Fibroblast of lung (primary cell): Measurements from ENCODE around the gene ANKS6.

Experiments
- EZH2 ChIP-seq: IDR thresholded peaks from 2 replicates; pipeline ENCODE4 v1.5.1; 2012; ENCODE audit warnings: low read length, control low read depth, mild to moderate bottlenecking; ENCODE audit errors: missing control alignments
- TF ChIP-seq, protein P1 (sequence below), 2 donors: IDR thresholded peaks in 1 of 2; conservative IDR thresholded peaks in 1 of 2; 1 replicate in 1 of 2; 2 replicates in 1 of 2; pipeline ENCODE4 v1.5.1; 2011 to 2012; ENCODE audit warnings: low read length in 2 of 2, control low read depth in 1 of 2, inconsistent platforms in 1 of 2, low read depth in 1 of 2, mild to moderate bottlenecking in 1 of 2

DNA sequence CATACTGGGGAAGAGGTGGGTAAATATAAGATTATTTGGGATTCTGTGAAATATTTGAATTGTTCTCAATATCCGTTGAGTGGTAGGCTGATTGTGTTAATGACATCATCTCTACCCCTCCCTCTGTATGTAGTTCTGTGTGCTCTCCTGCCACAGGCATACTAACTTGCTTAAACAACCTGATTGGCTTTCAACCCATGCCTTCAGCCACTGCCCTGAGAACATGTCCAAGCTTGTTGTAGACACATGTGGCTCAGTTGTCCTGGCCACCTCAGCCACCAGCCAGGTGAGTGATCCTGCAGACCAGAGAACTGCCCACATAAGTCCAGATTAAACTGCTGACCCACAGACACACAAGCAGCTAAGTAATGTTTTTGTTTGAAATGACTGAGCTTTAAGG, 31.1 kb downstream of the ANKS6 start:
- TF ChIP-seq, protein P1, sequence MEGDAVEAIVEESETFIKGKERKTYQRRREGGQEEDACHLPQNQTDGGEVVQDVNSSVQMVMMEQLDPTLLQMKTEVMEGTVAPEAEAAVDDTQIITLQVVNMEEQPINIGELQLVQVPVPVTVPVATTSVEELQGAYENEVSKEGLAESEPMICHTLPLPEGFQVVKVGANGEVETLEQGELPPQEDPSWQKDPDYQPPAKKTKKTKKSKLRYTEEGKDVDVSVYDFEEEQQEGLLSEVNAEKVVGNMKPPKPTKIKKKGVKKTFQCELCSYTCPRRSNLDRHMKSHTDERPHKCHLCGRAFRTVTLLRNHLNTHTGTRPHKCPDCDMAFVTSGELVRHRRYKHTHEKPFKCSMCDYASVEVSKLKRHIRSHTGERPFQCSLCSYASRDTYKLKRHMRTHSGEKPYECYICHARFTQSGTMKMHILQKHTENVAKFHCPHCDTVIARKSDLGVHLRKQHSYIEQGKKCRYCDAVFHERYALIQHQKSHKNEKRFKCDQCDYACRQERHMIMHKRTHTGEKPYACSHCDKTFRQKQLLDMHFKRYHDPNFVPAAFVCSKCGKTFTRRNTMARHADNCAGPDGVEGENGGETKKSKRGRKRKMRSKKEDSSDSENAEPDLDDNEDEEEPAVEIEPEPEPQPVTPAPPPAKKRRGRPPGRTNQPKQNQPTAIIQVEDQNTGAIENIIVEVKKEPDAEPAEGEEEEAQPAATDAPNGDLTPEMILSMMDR (conservative IDR thresholded peaks at IDR 0.05 in 1 of 2, IDR thresholded peaks at IDR 0.05 in 1 of 2; ENCODE audit: low read depth in 1 of 2, low read length in 2 of 2) = no peak
- TF ChIP-seq EZH2 = no peak
